ENCODE measurements around the gene SPARC. TPM values are rescaled to one million over a fixed set of nuclear protein-coding genes. Genes with fewer than 3 reads are reported as not detected.
A peak's percentile ranks its signal among the peaks of the same experiment; 100 is the strongest.
"Not testable (repeated sequence)": the region's sequence is repeated elsewhere in the genome, so short reads cannot be mapped to it uniquely, and the experiment has no call there.

Gene SPARC
- polyA plus RNA-seq, 1 donor (not counting 4 experiments of a cell fraction or from before 2014, with no cell fraction given): 397 TPM

GRCh38 chr5:151699071-151699901 is 12.6 kb upstream of the SPARC start:
- no peaks in the 10 kb centered on the region for H3K36me3 ChIP-seq (ENCODE audit: control insufficient read depth in 2 of 2, extremely low read depth in 1 of 2, insufficient read depth in 2 of 2, low read length in 2 of 2)
- TF ChIP-seq EZH2 (IDR thresholded peaks at IDR 0.05; ENCODE audit: low read length): no peak
- no peak for TF ChIP-seq CTCF (optimal IDR thresholded peaks at IDR 0.05 in 1 of 3, IDR thresholded peaks at IDR 0.05 in 1 of 3, conservative IDR thresholded peaks at IDR 0.05 in 1 of 3; ENCODE audit: extremely low read depth in 1 of 3, insufficient read depth in 2 of 3, low read length in 3 of 3)
- peak overlapping the region; percentile 86 for H2AFZ ChIP-seq (ENCODE audit: control insufficient read depth, low read length)
- H3K9me3 ChIP-seq (ENCODE audit: control insufficient read depth, low read depth, low read length): no peaks in the 10 kb centered on the region
- no peak for DNase-seq (ENCODE audit: low read depth, low spot score)
- H3K27me3 ChIP-seq (ENCODE audit: control insufficient read depth, extremely low read depth, insufficient read depth, low read length): no peaks in the 10 kb centered on the region
- H4K20me1 ChIP-seq (ENCODE audit: control insufficient read depth, extremely low read depth, insufficient read depth, low read length): no peaks in the 10 kb centered on the region
- H3K27ac ChIP-seq (ENCODE audit: control insufficient read depth, insufficient read depth, low read length): peak overlapping the region; percentile 78
- no peaks in the 10 kb centered on the region for H3K9me1 ChIP-seq (ENCODE audit: control insufficient read depth, extremely low read depth, insufficient read depth, low read length)
- peak overlapping the region; percentile 64 for H3K9ac ChIP-seq (ENCODE audit: control insufficient read depth, extremely low read depth, insufficient read depth, low read length)
- H3K4me1 ChIP-seq (ENCODE audit: control insufficient read depth, extremely low read depth, insufficient read depth, low read length): peaks cover 12% of the 10 kb centered on the region
- dilution Hi-C loops (cut with MboI; ENCODE audit: extremely low pct_ligation_motif_present, low sequenced_read_pairs): no loop called here
- H3K79me2 ChIP-seq (ENCODE audit: control insufficient read depth, insufficient read depth, low read length): no peaks in the 10 kb centered on the region
- peak overlapping the region in 1 of 3 experiments; percentile 25 for H3K4me3 ChIP-seq (ENCODE audit: control insufficient read depth in 2 of 3, extremely low read depth in 1 of 3, insufficient read depth in 2 of 3, low read depth in 1 of 3, low read length in 3 of 3)
- peak; percentile 96 for FAIRE-seq
- peak overlapping the region; percentile 53 for H3K4me2 ChIP-seq (ENCODE audit: control insufficient read depth, extremely low read depth, insufficient read depth, low read depth, low read length)

DNA sequence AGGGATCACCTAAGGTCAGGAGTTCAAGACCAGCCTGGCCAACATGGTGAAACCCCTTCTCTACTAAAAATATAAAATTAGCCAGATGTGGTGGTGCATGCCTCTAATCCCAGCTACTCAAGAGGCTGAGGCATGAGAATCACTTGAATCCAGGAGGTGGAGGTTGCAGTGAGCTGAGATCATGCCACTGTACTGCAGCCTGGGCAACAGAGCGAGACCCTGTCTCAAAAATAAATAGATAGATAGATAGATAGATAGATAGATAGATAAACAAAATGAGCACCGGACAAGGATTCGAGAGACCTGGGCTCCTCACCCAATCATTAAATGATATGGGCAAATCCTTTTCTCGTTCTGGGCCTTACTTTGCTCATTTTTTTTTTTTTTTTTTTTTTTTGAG is 11.4 kb upstream of the SPARC start:
- H3K36me3 ChIP-seq (ENCODE audit: control insufficient read depth in 2 of 2, extremely low read depth in 1 of 2, insufficient read depth in 2 of 2, low read length in 2 of 2); H3K4me2 ChIP-seq (ENCODE audit: control insufficient read depth, extremely low read depth, insufficient read depth, low read depth, low read length); FAIRE-seq; H3K79me2 ChIP-seq (ENCODE audit: control insufficient read depth, insufficient read depth, low read length); H3K27me3 ChIP-seq (ENCODE audit: control insufficient read depth, extremely low read depth, insufficient read depth, low read length); H3K9me3 ChIP-seq (ENCODE audit: control insufficient read depth, low read depth, low read length); DNase-seq (ENCODE audit: low read depth, low spot score); H4K20me1 ChIP-seq (ENCODE audit: control insufficient read depth, extremely low read depth, insufficient read depth, low read length); H3K9ac ChIP-seq (ENCODE audit: control insufficient read depth, extremely low read depth, insufficient read depth, low read length); dilution Hi-C loops (cut with MboI; ENCODE audit: extremely low pct_ligation_motif_present, low sequenced_read_pairs); H3K27ac ChIP-seq (ENCODE audit: control insufficient read depth, insufficient read depth, low read length); H2AFZ ChIP-seq (ENCODE audit: control insufficient read depth, low read length); H3K9me1 ChIP-seq (ENCODE audit: control insufficient read depth, extremely low read depth, insufficient read depth, low read length); H3K4me3 ChIP-seq (ENCODE audit: control insufficient read depth in 2 of 3, extremely low read depth in 1 of 3, insufficient read depth in 2 of 3, low read depth in 1 of 3, low read length in 3 of 3): not testable (repeated sequence)
- H3K4me1 ChIP-seq (ENCODE audit: control insufficient read depth, extremely low read depth, insufficient read depth, low read length): peaks cover 18% of the 10 kb centered on the region

Measured in keratinocyte (primary cell).